ENCODE measurements around the gene UCKL1.
A peak's percentile ranks its signal among the peaks of the same experiment; 100 is the strongest.

Gene UCKL1

GRCh38 chr20:63969838-63970713 lies 13.9 kb upstream of the UCKL1 start, which contains the start of gene ZNF512B:
ZNF512B (minus strand) TSS chr20:63969930; CDS start chr20:63967950, 1,980 bp downstream.
- no peaks in the 10 kb centered on the region for H3K27me3 ChIP-seq (ENCODE audit: insufficient read depth, low read length, poor library complexity, severe bottlenecking)
- no peak within 1 kb of the TSS for H2AFZ ChIP-seq (ENCODE audit: low read length)
- TF ChIP-seq CTCF (conservative IDR thresholded peaks at IDR 0.05; ENCODE audit: low read length) (no peak), EZH2phosphoT487 (IDR thresholded peaks at IDR 0.05; ENCODE audit: borderline replicate concordance) (no peak)
- peak within 1 kb of the TSS; percentile 88 for H3K4me2 ChIP-seq (ENCODE audit: low read depth, low read length, poor library complexity, severe bottlenecking)
- no peaks in the 10 kb centered on the region for H3K36me3 ChIP-seq (ENCODE audit: insufficient read depth, low read length)
- H3K9me2 ChIP-seq (replicated peaks; ENCODE audit: low read depth, low read length): no peaks in the 10 kb centered on the region
- peak within 1 kb of the TSS; percentile 89 for H3K4me3 ChIP-seq (ENCODE audit: low read length, poor library complexity, severe bottlenecking)
- no peaks in the 10 kb centered on the region for H4K20me1 ChIP-seq (ENCODE audit: insufficient read depth, low read length, poor library complexity, severe bottlenecking)
- no peaks in the 10 kb centered on the region for H3F3A ChIP-seq (ENCODE audit: low read depth)
- H3K9ac ChIP-seq (ENCODE audit: low read depth, low read length, poor library complexity, severe bottlenecking): peak within 1 kb of the TSS; percentile 91
- H3K79me2 ChIP-seq (ENCODE audit: insufficient read depth, low read length): peaks cover 11% of the 10 kb centered on the region; the same call in 1 of the 2 replicates
- H3K4me1 ChIP-seq (ENCODE audit: insufficient read depth, low read length, poor library complexity, severe bottlenecking): peaks cover 20% of the 10 kb centered on the region
- H3K9me3 ChIP-seq (ENCODE audit: insufficient read depth, low read depth, low read length): no peaks in the 10 kb centered on the region

GRCh38 chr20:63968928-63969760 lies 12.9 kb upstream of the UCKL1 start:
- H3K27me3 ChIP-seq (ENCODE audit: insufficient read depth, low read length, poor library complexity, severe bottlenecking): no peaks in the 10 kb centered on the region
- H3K9me3 ChIP-seq (ENCODE audit: insufficient read depth, low read depth, low read length): no peaks in the 10 kb centered on the region
- no peaks in the 10 kb centered on the region for H3K9me2 ChIP-seq (replicated peaks; ENCODE audit: low read depth, low read length)
- H2AFZ ChIP-seq (ENCODE audit: low read length): no peak overlapping the region
- no peaks in the 10 kb centered on the region for H4K20me1 ChIP-seq (ENCODE audit: insufficient read depth, low read length, poor library complexity, severe bottlenecking)
- H3K4me1 ChIP-seq (ENCODE audit: insufficient read depth, low read length, poor library complexity, severe bottlenecking): peaks cover 20% of the 10 kb centered on the region
- H3K9ac ChIP-seq (ENCODE audit: low read depth, low read length, poor library complexity, severe bottlenecking): peak overlapping the region; percentile 91
- no peaks in the 10 kb centered on the region for H3F3A ChIP-seq (ENCODE audit: low read depth)
- no peaks in the 10 kb centered on the region for H3K36me3 ChIP-seq (ENCODE audit: insufficient read depth, low read length)
- peak overlapping the region; percentile 89 for H3K4me3 ChIP-seq (ENCODE audit: low read length, poor library complexity, severe bottlenecking)
- TF ChIP-seq CTCF (conservative IDR thresholded peaks at IDR 0.05; ENCODE audit: low read length) (no peak), EZH2phosphoT487 (IDR thresholded peaks at IDR 0.05; ENCODE audit: borderline replicate concordance) (no peak)
- peaks cover 11% of the 10 kb centered on the region; the same call in 1 of the 2 replicates for H3K79me2 ChIP-seq (ENCODE audit: insufficient read depth, low read length)
- H3K4me2 ChIP-seq (ENCODE audit: low read depth, low read length, poor library complexity, severe bottlenecking): peak overlapping the region; percentile 88

- no peaks in the 10 kb centered on the region for H3K36me3 ChIP-seq (ENCODE audit: insufficient read depth, low read length)
- peak overlapping the region; percentile 89 for H3K4me3 ChIP-seq (ENCODE audit: low read length, poor library complexity, severe bottlenecking)
- no peaks in the 10 kb centered on the region for H3K9me2 ChIP-seq (replicated peaks; ENCODE audit: low read depth, low read length)
- H3K9me3 ChIP-seq (ENCODE audit: insufficient read depth, low read depth, low read length): no peaks in the 10 kb centered on the region
- H3K79me2 ChIP-seq (ENCODE audit: insufficient read depth, low read length): peaks cover 11% of the 10 kb centered on the region; the same call in 1 of the 2 replicates
- H3K27me3 ChIP-seq (ENCODE audit: insufficient read depth, low read length, poor library complexity, severe bottlenecking): no peaks in the 10 kb centered on the region
- no peaks in the 10 kb centered on the region for H3F3A ChIP-seq (ENCODE audit: low read depth)
- H4K20me1 ChIP-seq (ENCODE audit: insufficient read depth, low read length, poor library complexity, severe bottlenecking): no peaks in the 10 kb centered on the region
- H3K4me1 ChIP-seq (ENCODE audit: insufficient read depth, low read length, poor library complexity, severe bottlenecking): peaks cover 20% of the 10 kb centered on the region
- no peak for TF ChIP-seq CTCF (conservative IDR thresholded peaks at IDR 0.05; ENCODE audit: low read length)
- TF ChIP-seq EZH2phosphoT487 (IDR thresholded peaks at IDR 0.05; ENCODE audit: borderline replicate concordance): no peak
- peak overlapping the region; percentile 91 for H3K9ac ChIP-seq (ENCODE audit: low read depth, low read length, poor library complexity, severe bottlenecking)
- H3K4me2 ChIP-seq (ENCODE audit: low read depth, low read length, poor library complexity, severe bottlenecking): peak overlapping the region; percentile 88
- H2AFZ ChIP-seq (ENCODE audit: low read length): no peak overlapping the region
Measured at GRCh38 chr20:63968136-63968927, 12.1 kb upstream of the UCKL1 start.
